ENCODE results near the gene CCDC88B. TPM values are rescaled to one million over a fixed set of nuclear protein-coding genes. Genes with fewer than 3 reads are reported as not detected.

CCDC88B gene
- total and polyA plus RNA-seq, 9 of the 15 experiments (the other 6 are each of a cell fraction or from before 2014, with no cell fraction given) = 0.13 to 18.1 (median 7.9) TPM

DNA sequence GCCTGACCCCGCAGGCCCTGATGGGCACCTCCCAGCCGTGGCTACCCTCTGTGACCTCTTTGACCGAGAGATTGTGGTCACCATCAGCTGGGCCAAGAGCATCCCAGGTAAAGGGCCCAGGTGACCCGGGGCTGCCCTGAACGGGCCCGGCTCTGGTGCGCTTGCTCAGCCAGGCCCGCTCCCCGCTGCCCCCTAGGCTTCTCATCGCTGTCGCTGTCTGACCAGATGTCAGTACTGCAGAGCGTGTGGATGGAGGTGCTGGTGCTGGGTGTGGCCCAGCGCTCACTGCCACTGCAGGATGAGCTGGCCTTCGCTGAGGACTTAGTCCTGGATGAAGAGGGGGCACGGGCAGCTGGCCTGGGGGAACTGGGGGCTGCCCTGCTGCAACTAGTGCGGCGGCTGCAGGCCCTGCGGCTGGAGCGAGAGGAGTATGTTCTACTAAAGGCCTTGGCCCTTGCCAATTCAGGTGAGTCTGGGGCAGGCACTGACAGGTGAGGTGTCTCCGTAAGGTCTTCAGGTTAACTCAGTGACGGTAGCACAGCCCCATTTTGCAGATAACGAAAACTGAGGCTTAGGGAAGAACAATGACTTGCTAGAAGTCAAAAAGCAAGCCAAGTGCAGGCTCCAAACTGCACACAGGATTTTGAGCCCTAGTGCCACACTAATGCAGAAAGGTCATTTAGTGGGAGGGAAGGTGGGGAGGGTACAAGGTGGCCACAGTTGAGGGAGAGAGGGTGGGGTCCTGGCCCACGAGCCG lies 25.0 kb upstream of the CCDC88B start (continued):
- TF ChIP-seq, protein P1, sequence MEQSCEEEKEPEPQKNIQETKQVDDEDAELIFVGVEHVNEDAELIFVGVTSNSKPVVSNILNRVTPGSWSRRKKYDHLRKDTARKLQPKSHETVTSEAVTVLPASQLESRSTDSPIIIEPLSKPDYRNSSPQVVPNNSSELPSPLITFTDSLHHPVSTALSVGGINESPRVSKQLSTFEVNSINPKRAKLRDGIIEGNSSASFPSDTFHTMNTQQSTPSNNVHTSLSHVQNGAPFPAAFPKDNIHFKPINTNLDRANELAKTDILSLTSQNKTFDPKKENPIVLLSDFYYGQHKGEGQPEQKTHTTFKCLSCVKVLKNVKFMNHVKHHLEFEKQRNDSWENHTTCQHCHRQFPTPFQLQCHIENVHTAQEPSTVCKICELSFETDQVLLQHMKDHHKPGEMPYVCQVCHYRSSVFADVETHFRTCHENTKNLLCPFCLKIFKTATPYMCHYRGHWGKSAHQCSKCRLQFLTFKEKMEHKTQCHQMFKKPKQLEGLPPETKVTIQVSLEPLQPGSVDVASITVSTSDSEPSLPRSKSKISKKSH (CRISPR knock-in tag; IDR thresholded peaks at IDR 0.05) = no peak
- TF ChIP-seq HOXB6 (CRISPR knock-in tag; IDR thresholded peaks at IDR 0.05; ENCODE audit: borderline replicate concordance) (no peak), ZNF133 (CRISPR knock-in tag; IDR thresholded peaks at IDR 0.05) (no peak), TARDBP (IDR thresholded peaks at IDR 0.05) (no peak), ARID2 (IDR thresholded peaks at IDR 0.05) (no peak), XRCC4 (IDR thresholded peaks at IDR 0.05; ENCODE audit: extremely low read depth, insufficient read depth, insufficient read length) (no peak), PHF21A (IDR thresholded peaks at IDR 0.05; ENCODE audit: borderline replicate concordance, low read depth) (no peak), YBX1 (IDR thresholded peaks at IDR 0.05) (no peak), ZNF354B (CRISPR knock-in tag; IDR thresholded peaks at IDR 0.05) (no peak), MEIS2 (IDR thresholded peaks at IDR 0.05; ENCODE audit: partially characterized antibody) (no peak), RBM25 (IDR thresholded peaks at IDR 0.05; ENCODE audit: low read depth, low read length, severe bottlenecking) (peak; percentile 54), ESRRB (CRISPR knock-in tag; IDR thresholded peaks at IDR 0.05; ENCODE audit: borderline replicate concordance) (no peak), TAF7 (tag; IDR thresholded peaks at IDR 0.05) (no peak), ZNF143 (CRISPR knock-in tag; IDR thresholded peaks at IDR 0.05) (no peak)
- TF ChIP-seq, protein P2, sequence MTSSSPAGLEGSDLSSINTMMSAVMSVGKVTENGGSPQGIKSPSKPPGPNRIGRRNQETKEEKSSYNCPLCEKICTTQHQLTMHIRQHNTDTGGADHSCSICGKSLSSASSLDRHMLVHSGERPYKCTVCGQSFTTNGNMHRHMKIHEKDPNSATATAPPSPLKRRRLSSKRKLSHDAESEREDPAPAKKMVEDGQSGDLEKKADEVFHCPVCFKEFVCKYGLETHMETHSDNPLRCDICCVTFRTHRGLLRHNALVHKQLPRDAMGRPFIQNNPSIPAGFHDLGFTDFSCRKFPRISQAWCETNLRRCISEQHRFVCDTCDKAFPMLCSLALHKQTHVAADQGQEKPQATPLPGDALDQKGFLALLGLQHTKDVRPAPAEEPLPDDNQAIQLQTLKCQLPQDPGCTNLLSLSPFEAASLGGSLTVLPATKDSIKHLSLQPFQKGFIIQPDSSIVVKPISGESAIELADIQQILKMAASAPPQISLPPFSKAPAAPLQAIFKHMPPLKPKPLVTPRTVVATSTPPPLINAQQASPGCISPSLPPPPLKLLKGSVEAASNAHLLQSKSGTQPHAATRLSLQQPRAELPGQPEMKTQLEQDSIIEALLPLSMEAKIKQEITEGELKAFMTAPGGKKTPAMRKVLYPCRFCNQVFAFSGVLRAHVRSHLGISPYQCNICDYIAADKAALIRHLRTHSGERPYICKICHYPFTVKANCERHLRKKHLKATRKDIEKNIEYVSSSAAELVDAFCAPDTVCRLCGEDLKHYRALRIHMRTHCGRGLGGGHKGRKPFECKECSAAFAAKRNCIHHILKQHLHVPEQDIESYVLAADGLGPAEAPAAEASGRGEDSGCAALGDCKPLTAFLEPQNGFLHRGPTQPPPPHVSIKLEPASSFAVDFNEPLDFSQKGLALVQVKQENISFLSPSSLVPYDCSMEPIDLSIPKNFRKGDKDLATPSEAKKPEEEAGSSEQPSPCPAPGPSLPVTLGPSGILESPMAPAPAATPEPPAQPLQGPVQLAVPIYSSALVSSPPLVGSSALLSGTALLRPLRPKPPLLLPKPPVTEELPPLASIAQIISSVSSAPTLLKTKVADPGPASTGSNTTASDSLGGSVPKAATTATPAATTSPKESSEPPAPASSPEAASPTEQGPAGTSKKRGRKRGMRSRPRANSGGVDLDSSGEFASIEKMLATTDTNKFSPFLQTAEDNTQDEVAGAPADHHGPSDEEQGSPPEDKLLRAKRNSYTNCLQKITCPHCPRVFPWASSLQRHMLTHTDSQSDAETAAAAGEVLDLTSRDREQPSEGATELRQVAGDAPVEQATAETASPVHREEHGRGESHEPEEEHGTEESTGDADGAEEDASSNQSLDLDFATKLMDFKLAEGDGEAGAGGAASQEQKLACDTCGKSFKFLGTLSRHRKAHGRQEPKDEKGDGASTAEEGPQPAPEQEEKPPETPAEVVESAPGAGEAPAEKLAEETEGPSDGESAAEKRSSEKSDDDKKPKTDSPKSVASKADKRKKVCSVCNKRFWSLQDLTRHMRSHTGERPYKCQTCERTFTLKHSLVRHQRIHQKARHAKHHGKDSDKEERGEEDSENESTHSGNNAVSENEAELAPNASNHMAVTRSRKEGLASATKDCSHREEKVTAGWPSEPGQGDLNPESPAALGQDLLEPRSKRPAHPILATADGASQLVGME (CRISPR knock-in tag; IDR thresholded peaks at IDR 0.05) = no peak
- TF ChIP-seq, protein P3, sequence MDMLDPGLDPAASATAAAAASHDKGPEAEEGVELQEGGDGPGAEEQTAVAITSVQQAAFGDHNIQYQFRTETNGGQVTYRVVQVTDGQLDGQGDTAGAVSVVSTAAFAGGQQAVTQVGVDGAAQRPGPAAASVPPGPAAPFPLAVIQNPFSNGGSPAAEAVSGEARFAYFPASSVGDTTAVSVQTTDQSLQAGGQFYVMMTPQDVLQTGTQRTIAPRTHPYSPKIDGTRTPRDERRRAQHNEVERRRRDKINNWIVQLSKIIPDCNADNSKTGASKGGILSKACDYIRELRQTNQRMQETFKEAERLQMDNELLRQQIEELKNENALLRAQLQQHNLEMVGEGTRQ (CRISPR knock-in tag; IDR thresholded peaks at IDR 0.05) = no peak
- TF ChIP-seq, protein P4, sequence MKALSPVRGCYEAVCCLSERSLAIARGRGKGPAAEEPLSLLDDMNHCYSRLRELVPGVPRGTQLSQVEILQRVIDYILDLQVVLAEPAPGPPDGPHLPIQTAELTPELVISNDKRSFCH (CRISPR knock-in tag; IDR thresholded peaks at IDR 0.05) = no peak
- TF ChIP-seq, protein P4 (tag; IDR thresholded peaks at IDR 0.05) = no peak
- TF ChIP-seq, protein P5, sequence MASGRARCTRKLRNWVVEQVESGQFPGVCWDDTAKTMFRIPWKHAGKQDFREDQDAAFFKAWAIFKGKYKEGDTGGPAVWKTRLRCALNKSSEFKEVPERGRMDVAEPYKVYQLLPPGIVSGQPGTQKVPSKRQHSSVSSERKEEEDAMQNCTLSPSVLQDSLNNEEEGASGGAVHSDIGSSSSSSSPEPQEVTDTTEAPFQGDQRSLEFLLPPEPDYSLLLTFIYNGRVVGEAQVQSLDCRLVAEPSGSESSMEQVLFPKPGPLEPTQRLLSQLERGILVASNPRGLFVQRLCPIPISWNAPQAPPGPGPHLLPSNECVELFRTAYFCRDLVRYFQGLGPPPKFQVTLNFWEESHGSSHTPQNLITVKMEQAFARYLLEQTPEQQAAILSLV (tag; IDR thresholded peaks at IDR 0.05) = no peak
- TF ChIP-seq, protein P6, sequence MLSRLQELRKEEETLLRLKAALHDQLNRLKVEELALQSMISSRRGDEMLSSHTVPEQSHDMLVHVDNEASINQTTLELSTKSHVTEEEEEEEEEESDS (CRISPR knock-in tag; IDR thresholded peaks at IDR 0.05) = no peak
